AG10803 (cell line): ENCODE results near the gene CASP5.
A peak's percentile ranks its signal among the peaks of the same experiment; 100 is the strongest.
"Not testable (repeated sequence)": the region's sequence is repeated elsewhere in the genome, so short reads cannot be mapped to it uniquely, and the experiment has no call there.

ENCODE experiments used
- DNase-seq: peaks from one replicate; pipeline ENCODE4 v3.0.0; 2010; ENCODE audit warnings: low read depth
- H3K4me3 ChIP-seq: 2 replicates; pipeline ENCODE4 v1.5.1; 2011; ENCODE audit warnings: mild to moderate bottlenecking, low read length, control low read depth
- CTCF ChIP-seq: conservative IDR thresholded peaks from 2 replicates; pipeline ENCODE4 v1.5.1; 2011; ENCODE audit warnings: mild to moderate bottlenecking, low read length, control low read depth, inconsistent platforms

Gene CASP5

GRCh38 chr11:105023003-105023402 lies at the start of gene CASP5:
Gene CASP5 (minus strand): TSS chr11:105023168. CDS start chr11:105023136, 32 bp downstream.
- TF ChIP-seq CTCF: no peak
- DNase-seq: peak; percentile 13
- H3K4me3 ChIP-seq: no peak within 1 kb of the TSS

- DNase-seq, H3K4me3 ChIP-seq: not testable (repeated sequence)
Observed at GRCh38 chr11:105072080-105072479, 49.1 kb upstream of the CASP5 start.

- H3K4me3 ChIP-seq: no peak overlapping the region
- DNase-seq: no peak
- TF ChIP-seq CTCF: no peak
Observed at GRCh38 chr11:105071089-105071732, 48.2 kb upstream of the CASP5 start.

GRCh38 chr11:105070306-105070705 lies 47.3 kb upstream of the CASP5 start:
- H3K4me3 ChIP-seq: no peak overlapping the region
- DNase-seq: no peak
- no peak for TF ChIP-seq CTCF

GRCh38 chr11:105069749-105070148 lies 46.8 kb upstream of the CASP5 start:
- DNase-seq, H3K4me3 ChIP-seq: not testable (repeated sequence)

GRCh38 chr11:105063245-105063941 lies 40.4 kb upstream of the CASP5 start:
- not testable (repeated sequence) for H3K4me3 ChIP-seq, DNase-seq

GRCh38 chr11:105057432-105057831 lies 34.5 kb upstream of the CASP5 start:
- no peak overlapping the region for H3K4me3 ChIP-seq
- no peak for DNase-seq
- TF ChIP-seq CTCF: no peak

GRCh38 chr11:105056446-105056845 lies 33.5 kb upstream of the CASP5 start:
- no peak overlapping the region for H3K4me3 ChIP-seq
- no peak for DNase-seq
- no peak for TF ChIP-seq CTCF
